Panc1 (cell line): ENCODE data around the gene ZNF584. TPM values are rescaled to one million over a fixed set of nuclear protein-coding genes. Genes with fewer than 3 reads are reported as not detected.

ENCODE experiments used
- ATAC-seq: fragments of 200-7000 bp; cut with Tn5 transposase; 2 replicates; pipeline ENCODE4 v1.9.1; 2020; ENCODE audit warnings: mild to moderate bottlenecking, moderate library complexity
- BruUV-seq: library from RNA; stranded (reverse); fragments of 400-500 nt; replicated peaks from 2 replicates; lab custom pipeline; 2021; lab: Mats Ljungman, UMichigan
- CTCF ChIA-PET: fragments of 300-600 bp; sonication (Branson Sonifier 250); formaldehyde crosslinking; loops from one replicate; lab custom pipeline; 2022; ENCODE audit warnings: antibody characterized with exemption; lab: Charles Lee
- POLR2A ChIA-PET: fragments of 300-600 bp; sonication (Branson Sonifier 250); formaldehyde crosslinking; loops from one replicate; lab custom pipeline; 2022; ENCODE audit warnings: antibody characterized with exemption; lab: Charles Lee
- DNase-seq: peaks from one replicate; pipeline ENCODE4 v3.0.0-alpha.2; 2010; ENCODE audit warnings: low read depth, low spot score
- H3K27ac ChIP-seq: 2 replicates; pipeline ENCODE4 v1.5.1; 2011; ENCODE audit warnings: mild to moderate bottlenecking, low read length, inconsistent platforms
- H3K27me3 ChIP-seq: fragments of 200-500 bp; sonication (Bioruptor generic); 2 replicates; pipeline ENCODE4 v1.6.0; 2014; ENCODE audit warnings: low read length, inconsistent platforms; ENCODE audit not compliant: control insufficient read depth, insufficient read depth
- H3K36me3 ChIP-seq: fragments of 200-500 bp; sonication (Bioruptor generic); 2 replicates; pipeline ENCODE4 v1.5.1; 2014; ENCODE audit warnings: inconsistent platforms, mild to moderate bottlenecking, low read length, moderate library complexity; ENCODE audit not compliant: control insufficient read depth, insufficient read depth
- H3K4me1 ChIP-seq: 2 replicates; pipeline ENCODE4 v1.5.1; 2011; ENCODE audit warnings: inconsistent platforms, mild to moderate bottlenecking, low read length, moderate library complexity; ENCODE audit not compliant: control insufficient read depth, insufficient read depth
- H3K4me3 ChIP-seq, 2 experiments: 2 replicates each; pipeline ENCODE4 v1.5.1; 2011 to 2012; ENCODE audit warnings: low read depth in 2 of 2, low read length in 2 of 2, mild to moderate bottlenecking in 2 of 2, inconsistent platforms in 1 of 2, moderate library complexity in 1 of 2
- H3K9me3 ChIP-seq: fragments of 200-500 bp; sonication (Bioruptor generic); 2 replicates; pipeline ENCODE4 v1.5.1; 2014; ENCODE audit warnings: low read depth, mild to moderate bottlenecking, inconsistent platforms, low read length, moderate library complexity; ENCODE audit not compliant: control insufficient read depth, insufficient read depth
- POLR2AphosphoS5 ChIP-seq: IDR thresholded peaks from 2 replicates; pipeline ENCODE4 v1.6.1; 2012; ENCODE audit warnings: mild to moderate bottlenecking, low read depth, low read length, moderate library complexity
- SIN3A ChIP-seq: IDR thresholded peaks from 2 replicates; pipeline ENCODE4 v1.6.1; 2012; ENCODE audit warnings: low read depth, mild to moderate bottlenecking, low read length, moderate library complexity, borderline replicate concordance; ENCODE audit not compliant: insufficient read depth
- TCF7L2 ChIP-seq: IDR thresholded peaks from 2 replicates; pipeline ENCODE4 v1.6.1; 2011; ENCODE audit warnings: mild to moderate bottlenecking, low read depth, low read length, inconsistent platforms
- in situ Hi-C: cut with HindIII; loops from 2 replicates; pipeline ENCODE4 v1.10.0; 2016; ENCODE audit warnings: low sequenced_read_pairs, low pct_unique_long_range_greater_than_20kb
- intact Hi-C: fragments of 100-400 bp; cut with micrococcal nuclease; formaldehyde crosslinking; loops from one replicate; pipeline ENCODE4 v1.10.0; 2022; ENCODE audit not compliant: unreplicated experiment
- total RNA-seq: library from RNA; stranded (reverse); gene quantifications from one replicate; pipeline ENCODE4 v1.2.1, GENCODE V29; 2021; ENCODE audit not compliant: unreplicated experiment
- TF ChIP-seq, protein P1 (sequence below), 2 experiments: IDR thresholded peaks; 2 replicates each; pipeline ENCODE4 v1.6.1; 2011 to 2012; ENCODE audit warnings: low read depth in 2 of 2, control low read depth in 1 of 2, low read length in 1 of 2, mild to moderate bottlenecking in 1 of 2, moderate library complexity in 1 of 2; ENCODE audit not compliant: insufficient read depth in 1 of 2
- TF ChIP-seq, protein P2 (sequence below): fragments of 450-650 bp; IDR thresholded peaks from 2 replicates; pipeline ENCODE4 v1.5.1; 2017; ENCODE audit warnings: mild to moderate bottlenecking

ZNF584 gene
- total RNA-seq, 1 experiment from 2014 or later: 29.0 TPM

DNA sequence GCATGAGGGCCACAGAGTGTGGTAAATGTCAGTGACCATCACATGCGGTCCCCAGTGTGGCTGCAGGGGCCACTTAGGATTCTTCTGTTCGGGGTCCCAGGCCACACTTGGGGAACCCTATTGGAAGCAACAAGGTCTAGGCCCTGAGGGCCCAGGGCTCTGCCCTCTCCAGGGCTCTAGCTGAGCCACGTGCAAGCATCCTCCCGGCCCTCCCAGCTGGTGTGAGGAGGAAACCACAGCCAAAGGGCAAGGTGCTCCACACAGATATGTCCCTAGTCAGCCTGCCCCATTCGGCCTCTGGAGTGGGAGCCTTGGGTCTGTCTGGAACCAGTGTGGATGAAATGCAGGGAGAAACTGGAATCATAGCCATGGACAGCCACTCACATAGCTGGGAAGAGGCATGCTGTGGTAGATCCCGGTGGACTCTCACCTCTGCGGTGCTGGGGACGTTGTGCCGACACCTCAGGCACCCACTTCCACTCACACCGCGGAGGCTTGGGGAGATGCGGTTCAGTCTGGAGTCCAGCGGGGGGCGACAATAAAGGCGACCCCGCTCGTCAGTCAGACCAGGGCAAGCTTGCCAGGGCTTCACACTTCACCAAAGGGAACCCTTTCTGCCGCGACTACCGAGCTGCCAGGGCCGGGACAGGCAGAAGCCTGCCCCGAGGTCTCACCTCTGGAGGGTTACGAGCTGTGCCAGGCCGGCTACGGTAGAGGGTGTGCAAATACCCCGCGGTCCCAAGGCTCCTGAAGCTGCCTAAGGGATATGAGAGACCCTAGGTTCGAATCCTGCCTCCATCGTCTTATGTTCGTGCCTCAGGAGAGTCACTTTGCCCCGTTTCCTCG, 41.6 kb upstream of the ZNF584 start:
- POLR2A ChIA-PET: no interaction called here
- Histone ChIP-seq H3K27ac (no peak overlapping the region), H3K4me3 (no peak overlapping the region), H3K27me3 (no peaks in the 10 kb centered on the region), H3K4me1 (peaks cover under 1% of the 10 kb centered on the region; the same call in 1 of the 2 replicates), H3K9me3 (no peaks in the 10 kb centered on the region), H3K36me3 (no peaks in the 10 kb centered on the region)
- CTCF ChIA-PET: no interaction called here
- no TSS peak for BruUV-seq
- no peak for DNase-seq
- in situ Hi-C loops (no loop called here), intact Hi-C loops (no loop called here)
- no peak for ATAC-seq
- TF ChIP-seq, protein P1, sequence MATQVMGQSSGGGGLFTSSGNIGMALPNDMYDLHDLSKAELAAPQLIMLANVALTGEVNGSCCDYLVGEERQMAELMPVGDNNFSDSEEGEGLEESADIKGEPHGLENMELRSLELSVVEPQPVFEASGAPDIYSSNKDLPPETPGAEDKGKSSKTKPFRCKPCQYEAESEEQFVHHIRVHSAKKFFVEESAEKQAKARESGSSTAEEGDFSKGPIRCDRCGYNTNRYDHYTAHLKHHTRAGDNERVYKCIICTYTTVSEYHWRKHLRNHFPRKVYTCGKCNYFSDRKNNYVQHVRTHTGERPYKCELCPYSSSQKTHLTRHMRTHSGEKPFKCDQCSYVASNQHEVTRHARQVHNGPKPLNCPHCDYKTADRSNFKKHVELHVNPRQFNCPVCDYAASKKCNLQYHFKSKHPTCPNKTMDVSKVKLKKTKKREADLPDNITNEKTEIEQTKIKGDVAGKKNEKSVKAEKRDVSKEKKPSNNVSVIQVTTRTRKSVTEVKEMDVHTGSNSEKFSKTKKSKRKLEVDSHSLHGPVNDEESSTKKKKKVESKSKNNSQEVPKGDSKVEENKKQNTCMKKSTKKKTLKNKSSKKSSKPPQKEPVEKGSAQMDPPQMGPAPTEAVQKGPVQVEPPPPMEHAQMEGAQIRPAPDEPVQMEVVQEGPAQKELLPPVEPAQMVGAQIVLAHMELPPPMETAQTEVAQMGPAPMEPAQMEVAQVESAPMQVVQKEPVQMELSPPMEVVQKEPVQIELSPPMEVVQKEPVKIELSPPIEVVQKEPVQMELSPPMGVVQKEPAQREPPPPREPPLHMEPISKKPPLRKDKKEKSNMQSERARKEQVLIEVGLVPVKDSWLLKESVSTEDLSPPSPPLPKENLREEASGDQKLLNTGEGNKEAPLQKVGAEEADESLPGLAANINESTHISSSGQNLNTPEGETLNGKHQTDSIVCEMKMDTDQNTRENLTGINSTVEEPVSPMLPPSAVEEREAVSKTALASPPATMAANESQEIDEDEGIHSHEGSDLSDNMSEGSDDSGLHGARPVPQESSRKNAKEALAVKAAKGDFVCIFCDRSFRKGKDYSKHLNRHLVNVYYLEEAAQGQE (IDR thresholded peaks at IDR 0.05; ENCODE audit: insufficient read depth in 1 of 2, low read depth in 2 of 2, low read length in 1 of 2): no peak
- TF ChIP-seq TCF7L2 (no peak), SIN3A (no peak)

DNA sequence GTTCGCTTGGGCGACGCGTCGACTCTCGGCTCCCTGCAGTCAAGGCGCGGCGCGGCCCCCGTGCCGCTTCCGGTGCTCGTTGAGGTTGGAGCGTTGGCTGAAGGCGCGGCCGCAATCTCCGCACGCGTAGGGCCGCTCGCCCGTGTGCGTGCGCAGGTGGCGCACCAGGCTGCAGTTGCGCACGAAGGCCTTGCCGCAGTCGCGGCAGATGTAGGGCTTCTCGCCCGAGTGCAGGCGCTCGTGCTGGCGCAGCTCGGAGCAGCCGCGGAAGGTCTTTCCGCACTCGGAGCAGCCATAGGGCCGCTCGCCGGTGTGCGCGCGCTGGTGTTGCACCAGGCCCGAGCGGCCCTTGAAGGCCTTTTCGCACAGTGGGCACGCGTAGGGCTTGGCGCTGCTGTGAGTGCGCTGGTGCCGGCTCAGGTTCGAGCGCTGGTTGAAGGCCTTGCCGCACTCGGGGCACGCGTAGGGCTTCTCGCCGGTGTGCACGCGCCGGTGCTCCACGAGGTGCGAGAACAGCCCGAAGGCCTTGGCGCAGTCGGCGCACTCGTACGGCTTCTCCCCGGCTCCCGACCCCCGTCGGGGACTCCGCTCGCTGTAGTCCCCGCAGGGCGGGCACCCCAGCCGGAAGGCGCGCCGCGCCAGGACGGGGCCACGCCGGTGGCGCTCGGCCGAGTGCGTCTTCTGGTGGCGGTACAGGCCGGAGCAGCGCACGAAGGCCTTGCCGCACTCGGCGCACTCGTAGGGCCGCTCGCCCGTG, 40.6 kb upstream of the ZNF584 start:
- no peak for TF ChIP-seq TCF7L2
- no peak for TF ChIP-seq POLR2AphosphoS5
- TF ChIP-seq, protein P1 (IDR thresholded peaks at IDR 0.05; ENCODE audit: insufficient read depth in 1 of 2, low read depth in 2 of 2, low read length in 1 of 2): no peak
- TF ChIP-seq SIN3A: no peak
- TF ChIP-seq, protein P2, sequence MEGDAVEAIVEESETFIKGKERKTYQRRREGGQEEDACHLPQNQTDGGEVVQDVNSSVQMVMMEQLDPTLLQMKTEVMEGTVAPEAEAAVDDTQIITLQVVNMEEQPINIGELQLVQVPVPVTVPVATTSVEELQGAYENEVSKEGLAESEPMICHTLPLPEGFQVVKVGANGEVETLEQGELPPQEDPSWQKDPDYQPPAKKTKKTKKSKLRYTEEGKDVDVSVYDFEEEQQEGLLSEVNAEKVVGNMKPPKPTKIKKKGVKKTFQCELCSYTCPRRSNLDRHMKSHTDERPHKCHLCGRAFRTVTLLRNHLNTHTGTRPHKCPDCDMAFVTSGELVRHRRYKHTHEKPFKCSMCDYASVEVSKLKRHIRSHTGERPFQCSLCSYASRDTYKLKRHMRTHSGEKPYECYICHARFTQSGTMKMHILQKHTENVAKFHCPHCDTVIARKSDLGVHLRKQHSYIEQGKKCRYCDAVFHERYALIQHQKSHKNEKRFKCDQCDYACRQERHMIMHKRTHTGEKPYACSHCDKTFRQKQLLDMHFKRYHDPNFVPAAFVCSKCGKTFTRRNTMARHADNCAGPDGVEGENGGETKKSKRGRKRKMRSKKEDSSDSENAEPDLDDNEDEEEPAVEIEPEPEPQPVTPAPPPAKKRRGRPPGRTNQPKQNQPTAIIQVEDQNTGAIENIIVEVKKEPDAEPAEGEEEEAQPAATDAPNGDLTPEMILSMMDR: no peak
- Histone ChIP-seq H3K27me3 (no peaks in the 10 kb centered on the region), H3K4me1 (no peaks in the 10 kb centered on the region), H3K9me3 (no peaks in the 10 kb centered on the region), H3K4me3 (no peak overlapping the region), H3K36me3 (no peaks in the 10 kb centered on the region), H3K27ac (no peak overlapping the region)
- DNase-seq (no peak), ATAC-seq (no peak)
- BruUV-seq: no TSS peak
- intact Hi-C loops (no loop called here), in situ Hi-C loops (no loop called here)
- ChIA-PET POLR2A (no interaction called here), CTCF (no interaction called here)
